ENCODE results near the gene CCNG1. TPM values are rescaled to one million over a fixed set of nuclear protein-coding genes. Genes with fewer than 3 reads are reported as not detected.
"Not testable (repeated sequence)": the region's sequence is repeated elsewhere in the genome, so short reads cannot be mapped to it uniquely, and the experiment has no call there.

Gene CCNG1
- polyA plus RNA-seq, 1 donor from 2014 or later = 106 TPM

- H3K9me3 ChIP-seq (ENCODE audit: low read length) = no peaks in the 10 kb centered on the region
- no peaks in the 10 kb centered on the region for H3K36me3 ChIP-seq (ENCODE audit: insufficient read depth, low read length)
- H3K27me3 ChIP-seq (ENCODE audit: insufficient read depth, low read depth, low read length) = no peaks in the 10 kb centered on the region
- no peaks in the 10 kb centered on the region for H3K9me2 ChIP-seq (ENCODE audit: insufficient read depth, low read length)
- no peaks in the 10 kb centered on the region for H4K20me1 ChIP-seq (ENCODE audit: insufficient read depth)
- no peak overlapping the region for H2AFZ ChIP-seq (ENCODE audit: low read depth, low read length)
- H3F3A ChIP-seq (ENCODE audit: insufficient read depth, low read length, poor library complexity, severe bottlenecking) = no peaks in the 10 kb centered on the region
- H3K4me3 ChIP-seq (ENCODE audit: low read length) = no peak overlapping the region
- no peak overlapping the region for H3K27ac ChIP-seq (ENCODE audit: low read length)
- no peaks in the 10 kb centered on the region for H3K79me2 ChIP-seq (replicated peaks; ENCODE audit: insufficient read depth, low read length)
- no peak overlapping the region for H3K9ac ChIP-seq (ENCODE audit: low read length)
- H3K4me2 ChIP-seq (ENCODE audit: low read length) = no peak overlapping the region
- TF ChIP-seq TAF1 (IDR thresholded peaks at IDR 0.05; ENCODE audit: low read depth) (no peak), REST (IDR thresholded peaks at IDR 0.05; ENCODE audit: borderline replicate concordance) (no peak), EP300 (conservative IDR thresholded peaks at IDR 0.05; ENCODE audit: poor library complexity, severe bottlenecking) (no peak), MXI1 (conservative IDR thresholded peaks at IDR 0.05; ENCODE audit: poor library complexity, severe bottlenecking) (no peak), SMC3 (conservative IDR thresholded peaks at IDR 0.05; ENCODE audit: poor library complexity) (no peak), RAD21 (conservative IDR thresholded peaks at IDR 0.05) (no peak), CTCF (IDR thresholded peaks at IDR 0.05; ENCODE audit: poor library complexity, severe bottlenecking) (no peak), POLR2AphosphoS5 (IDR thresholded peaks at IDR 0.05) (no peak), EZH2 (IDR thresholded peaks at IDR 0.05; ENCODE audit: borderline replicate concordance, insufficient read depth, low read length, poor library complexity, severe bottlenecking) (no peak)
These were observed 26.9 kb upstream of the CCNG1 start for GRCh38 chr5:163410505-163410904.

- H3K4me3 ChIP-seq (ENCODE audit: low read length) = not testable (repeated sequence)
These were observed 21.7 kb upstream of the CCNG1 start for GRCh38 chr5:163415673-163416072.

GRCh38 chr5:163424836-163425235, 12.6 kb upstream of the CCNG1 start:
- Histone ChIP-seq H3K4me2 (ENCODE audit: low read length) (no peak overlapping the region), H4K20me1 (ENCODE audit: insufficient read depth) (no peaks in the 10 kb centered on the region), H3K36me3 (ENCODE audit: insufficient read depth, low read length) (no peaks in the 10 kb centered on the region), H3K27ac (ENCODE audit: low read length) (no peak overlapping the region), H3K9ac (ENCODE audit: low read length) (no peak overlapping the region), H3F3A (ENCODE audit: insufficient read depth, low read length, poor library complexity, severe bottlenecking) (no peaks in the 10 kb centered on the region), H3K9me3 (ENCODE audit: low read length) (no peaks in the 10 kb centered on the region), H3K79me2 (replicated peaks; ENCODE audit: insufficient read depth, low read length) (no peaks in the 10 kb centered on the region), H3K4me3 (ENCODE audit: low read length) (no peak overlapping the region), H3K27me3 (ENCODE audit: insufficient read depth, low read depth, low read length) (no peaks in the 10 kb centered on the region), H2AFZ (ENCODE audit: low read depth, low read length) (no peak overlapping the region), H3K9me2 (ENCODE audit: insufficient read depth, low read length) (no peaks in the 10 kb centered on the region)
- TF ChIP-seq TAF1 (IDR thresholded peaks at IDR 0.05; ENCODE audit: low read depth) = no peak
- TF ChIP-seq CTCF (IDR thresholded peaks at IDR 0.05; ENCODE audit: poor library complexity, severe bottlenecking) = no peak
- no peak for TF ChIP-seq EZH2 (IDR thresholded peaks at IDR 0.05; ENCODE audit: borderline replicate concordance, insufficient read depth, low read length, poor library complexity, severe bottlenecking)
- TF ChIP-seq SMC3 (conservative IDR thresholded peaks at IDR 0.05; ENCODE audit: poor library complexity) = no peak
- no peak for TF ChIP-seq REST (IDR thresholded peaks at IDR 0.05; ENCODE audit: borderline replicate concordance)
- no peak for TF ChIP-seq RAD21 (conservative IDR thresholded peaks at IDR 0.05)

More at GRCh38 chr5:163415673-163416072, 21.7 kb upstream of the CCNG1 start:
- H3F3A ChIP-seq (ENCODE audit: insufficient read depth, low read length, poor library complexity, severe bottlenecking); H3K27ac ChIP-seq (ENCODE audit: low read length); H3K27me3 ChIP-seq (ENCODE audit: insufficient read depth, low read depth, low read length); H3K9me2 ChIP-seq (ENCODE audit: insufficient read depth, low read length); H3K4me2 ChIP-seq (ENCODE audit: low read length); H2AFZ ChIP-seq (ENCODE audit: low read depth, low read length); H4K20me1 ChIP-seq (ENCODE audit: insufficient read depth); H3K36me3 ChIP-seq (ENCODE audit: insufficient read depth, low read length); H3K9me3 ChIP-seq (ENCODE audit: low read length); H3K79me2 ChIP-seq (replicated peaks; ENCODE audit: insufficient read depth, low read length); H3K9ac ChIP-seq (ENCODE audit: low read length): not testable (repeated sequence)

Data from neural cell (in vitro differentiated cells).